Cardiac muscle cell (in vitro differentiated cells and primary cell): ENCODE measurements around the gene AHNAK. TPM values are rescaled to one million over a fixed set of nuclear protein-coding genes. Genes with fewer than 3 reads are reported as not detected.
A peak's percentile ranks its signal among the peaks of the same experiment; 100 is the strongest.

ENCODE experiments used
- DNase-seq, 2 donors: peaks; one replicate each; pipeline versions ENCODE4 v3.0.0 to v3.0.0-alpha.2; 2010 to 2017; ENCODE audit warnings: low read depth in 1 of 2, low spot score in 1 of 2
- H3K27ac ChIP-seq: fragments of 200-600 bp; sonication (generic); 2 replicates; pipeline ENCODE4 v1.5.1; 2016
- H3K27me3 ChIP-seq: fragments of 200-600 bp; sonication (generic); 2 replicates; pipeline ENCODE4 v1.6.0; 2016; ENCODE audit warnings: control low read depth
- H3K36me3 ChIP-seq: fragments of 200-600 bp; sonication (generic); 2 replicates; pipeline ENCODE4 v1.5.1; 2016; ENCODE audit warnings: control low read depth
- H3K4me1 ChIP-seq: fragments of 200-600 bp; sonication (generic); 2 replicates; pipeline ENCODE4 v1.8.1; 2017; ENCODE audit warnings: low read depth, mild to moderate bottlenecking, mixed run types
- H3K4me3 ChIP-seq: fragments of 200-600 bp; sonication (generic); 2 replicates; pipeline ENCODE4 v1.5.1; 2016; ENCODE audit warnings: mild to moderate bottlenecking
- H3K9me3 ChIP-seq: fragments of 200-600 bp; sonication (generic); 2 replicates; pipeline ENCODE4 v1.5.1; 2017; ENCODE audit warnings: low read depth, mild to moderate bottlenecking, control low read depth
- polyA plus RNA-seq: library from polyadenylated mRNA; unstranded; fragments of >200 nt; fragmentation: Nextera tagmentation; extraction: Ambion mirVana; gene quantifications from 2 replicates; pipeline ENCODE4 v1.2.1, GENCODE V29; 2016
- total RNA-seq: library from RNA; depleted of rRNA; stranded (reverse); fragments of >200 nt; gene quantifications from 2 replicates; pipeline ENCODE4 v1.2.3, GENCODE V29; 2016
- TF ChIP-seq, protein P1 (sequence below): IDR thresholded peaks from 2 replicates; pipeline ENCODE4 v1.5.1; 2012; ENCODE audit warnings: low read depth, mild to moderate bottlenecking, low read length

Gene AHNAK
- total and polyA plus RNA-seq, 2 experiments from 2014 or later, result 13.4 to 77.1 TPM

DNA sequence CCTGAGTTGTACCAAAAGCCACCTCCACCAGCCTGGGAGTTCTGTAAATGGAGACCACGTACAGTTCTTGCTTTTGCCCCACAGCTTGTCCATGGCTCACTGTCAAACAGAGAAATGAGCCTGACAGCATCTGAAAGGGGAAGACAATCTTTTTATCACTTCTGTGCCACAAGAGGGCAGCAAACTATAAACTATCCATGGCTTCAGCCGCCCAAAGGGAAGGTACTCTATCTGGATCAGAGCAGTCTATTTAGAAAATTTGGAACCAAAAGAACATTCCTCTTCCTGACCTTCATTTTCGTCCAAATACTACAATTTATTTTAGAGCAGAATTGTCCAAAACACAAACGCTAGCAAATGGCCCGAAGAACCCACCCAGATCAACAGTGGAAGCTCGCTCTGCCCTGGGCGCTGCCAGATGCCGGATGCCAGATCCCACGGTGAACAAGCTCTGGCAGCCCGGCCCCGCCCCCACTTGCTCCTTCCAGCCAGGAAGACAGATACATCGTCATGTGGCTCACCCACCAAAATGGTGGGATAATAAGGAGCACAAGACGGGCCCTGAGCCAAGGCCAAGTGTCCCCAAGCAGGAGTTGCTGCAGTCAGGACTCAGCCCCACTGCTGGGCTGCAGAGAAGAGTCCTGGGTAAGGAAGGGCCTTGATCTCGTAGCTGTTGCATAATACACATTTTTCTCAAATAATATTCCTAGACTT lies 151.6 kb downstream of the AHNAK start:
- Histone ChIP-seq H3K27me3 (no peaks in the 10 kb centered on the region), H3K27ac (no peak overlapping the region), H3K9me3 (no peaks in the 10 kb centered on the region), H3K4me3 (peak overlapping the region; percentile 4), H3K4me1 (peaks cover 22% of the 10 kb centered on the region), H3K36me3 (no peaks in the 10 kb centered on the region)
- peak; percentile 83 to 90 for DNase-seq
- TF ChIP-seq, protein P1, sequence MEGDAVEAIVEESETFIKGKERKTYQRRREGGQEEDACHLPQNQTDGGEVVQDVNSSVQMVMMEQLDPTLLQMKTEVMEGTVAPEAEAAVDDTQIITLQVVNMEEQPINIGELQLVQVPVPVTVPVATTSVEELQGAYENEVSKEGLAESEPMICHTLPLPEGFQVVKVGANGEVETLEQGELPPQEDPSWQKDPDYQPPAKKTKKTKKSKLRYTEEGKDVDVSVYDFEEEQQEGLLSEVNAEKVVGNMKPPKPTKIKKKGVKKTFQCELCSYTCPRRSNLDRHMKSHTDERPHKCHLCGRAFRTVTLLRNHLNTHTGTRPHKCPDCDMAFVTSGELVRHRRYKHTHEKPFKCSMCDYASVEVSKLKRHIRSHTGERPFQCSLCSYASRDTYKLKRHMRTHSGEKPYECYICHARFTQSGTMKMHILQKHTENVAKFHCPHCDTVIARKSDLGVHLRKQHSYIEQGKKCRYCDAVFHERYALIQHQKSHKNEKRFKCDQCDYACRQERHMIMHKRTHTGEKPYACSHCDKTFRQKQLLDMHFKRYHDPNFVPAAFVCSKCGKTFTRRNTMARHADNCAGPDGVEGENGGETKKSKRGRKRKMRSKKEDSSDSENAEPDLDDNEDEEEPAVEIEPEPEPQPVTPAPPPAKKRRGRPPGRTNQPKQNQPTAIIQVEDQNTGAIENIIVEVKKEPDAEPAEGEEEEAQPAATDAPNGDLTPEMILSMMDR, result peak; percentile 59

DNA sequence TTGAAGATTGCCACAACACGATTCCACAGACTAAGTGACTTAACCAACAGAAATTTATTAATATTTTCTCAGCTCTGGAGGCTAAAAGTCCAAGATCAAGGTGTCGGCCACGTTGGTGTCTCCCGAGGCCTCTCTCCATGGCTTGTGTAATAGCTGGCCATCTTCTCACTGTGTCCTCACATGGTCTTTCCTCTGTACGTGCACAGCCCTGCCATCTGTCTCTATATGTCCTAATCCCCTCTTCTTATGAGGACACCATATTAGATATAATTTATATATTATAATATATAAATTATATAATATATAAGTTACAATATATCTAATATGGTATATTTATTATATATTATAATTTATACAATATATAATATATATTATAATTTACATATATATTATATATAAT lies 152.9 kb downstream of the AHNAK start:
- TF ChIP-seq, protein P1, result no peak
- H3K4me3 ChIP-seq, result no peak overlapping the region
- no peaks in the 10 kb centered on the region for H3K36me3 ChIP-seq
- H3K27me3 ChIP-seq, result no peaks in the 10 kb centered on the region
- peaks cover 20% of the 10 kb centered on the region for H3K4me1 ChIP-seq
- no peaks in the 10 kb centered on the region for H3K9me3 ChIP-seq
- H3K27ac ChIP-seq, result no peak overlapping the region
- DNase-seq, result no peak

DNA sequence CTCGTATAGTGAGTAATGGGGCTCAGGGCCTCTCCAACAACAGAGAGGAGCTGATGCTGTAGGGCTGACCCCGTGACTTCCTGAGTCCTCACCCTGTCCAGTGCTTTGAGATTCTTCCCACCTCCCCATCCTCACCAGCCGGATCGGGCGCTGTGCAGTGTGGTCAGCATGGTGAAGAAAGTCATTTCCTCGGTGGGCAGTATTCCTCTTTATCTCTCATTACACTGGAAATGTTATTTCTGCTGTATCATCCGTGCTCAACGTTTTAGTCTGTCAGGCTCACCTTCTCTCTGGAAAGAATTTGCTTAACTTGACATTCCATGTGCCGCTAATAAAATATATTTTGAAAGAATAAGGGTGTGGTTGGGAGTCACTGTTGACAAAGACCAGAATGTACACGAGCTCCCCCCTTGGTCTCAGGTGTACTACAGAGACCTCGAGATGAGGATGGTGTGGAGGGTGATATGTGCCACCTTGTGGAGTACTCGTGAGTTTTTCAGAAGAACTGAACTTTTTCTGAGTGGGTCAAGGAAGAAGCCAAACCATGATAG lies 153.5 kb downstream of the AHNAK start:
- Histone ChIP-seq H3K27me3 (no peaks in the 10 kb centered on the region), H3K27ac (no peak overlapping the region), H3K4me1 (peaks cover 16% of the 10 kb centered on the region), H3K36me3 (no peaks in the 10 kb centered on the region), H3K9me3 (no peaks in the 10 kb centered on the region), H3K4me3 (no peak overlapping the region)
- TF ChIP-seq, protein P1, result no peak
- no peak for DNase-seq

DNA sequence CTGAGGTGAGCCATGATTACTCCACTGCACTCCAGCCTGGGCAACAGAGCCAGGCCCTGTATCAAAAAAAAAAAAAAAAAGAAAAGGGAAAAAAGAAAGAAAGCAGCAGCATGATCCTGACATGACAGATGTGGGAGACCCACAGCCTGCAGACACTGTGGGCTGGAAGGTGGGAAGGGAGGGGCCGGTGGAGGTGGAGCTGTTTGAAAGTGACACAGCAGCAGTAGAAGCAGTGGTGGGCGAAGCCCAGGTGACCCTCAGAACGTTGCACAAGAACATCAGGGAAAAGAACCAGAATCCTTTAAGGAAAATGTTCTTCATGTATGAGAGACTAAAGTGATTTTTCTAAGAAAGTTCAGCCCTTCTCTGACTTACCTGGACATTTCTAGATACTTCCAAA lies 154.1 kb downstream of the AHNAK start:
- no peaks in the 10 kb centered on the region for H3K36me3 ChIP-seq
- H3K4me3 ChIP-seq, result no peak overlapping the region
- no peak overlapping the region for H3K27ac ChIP-seq
- no peaks in the 10 kb centered on the region for H3K27me3 ChIP-seq
- peaks cover 13% of the 10 kb centered on the region for H3K4me1 ChIP-seq
- no peaks in the 10 kb centered on the region for H3K9me3 ChIP-seq
- no peak for DNase-seq
- TF ChIP-seq, protein P1, result no peak

DNA sequence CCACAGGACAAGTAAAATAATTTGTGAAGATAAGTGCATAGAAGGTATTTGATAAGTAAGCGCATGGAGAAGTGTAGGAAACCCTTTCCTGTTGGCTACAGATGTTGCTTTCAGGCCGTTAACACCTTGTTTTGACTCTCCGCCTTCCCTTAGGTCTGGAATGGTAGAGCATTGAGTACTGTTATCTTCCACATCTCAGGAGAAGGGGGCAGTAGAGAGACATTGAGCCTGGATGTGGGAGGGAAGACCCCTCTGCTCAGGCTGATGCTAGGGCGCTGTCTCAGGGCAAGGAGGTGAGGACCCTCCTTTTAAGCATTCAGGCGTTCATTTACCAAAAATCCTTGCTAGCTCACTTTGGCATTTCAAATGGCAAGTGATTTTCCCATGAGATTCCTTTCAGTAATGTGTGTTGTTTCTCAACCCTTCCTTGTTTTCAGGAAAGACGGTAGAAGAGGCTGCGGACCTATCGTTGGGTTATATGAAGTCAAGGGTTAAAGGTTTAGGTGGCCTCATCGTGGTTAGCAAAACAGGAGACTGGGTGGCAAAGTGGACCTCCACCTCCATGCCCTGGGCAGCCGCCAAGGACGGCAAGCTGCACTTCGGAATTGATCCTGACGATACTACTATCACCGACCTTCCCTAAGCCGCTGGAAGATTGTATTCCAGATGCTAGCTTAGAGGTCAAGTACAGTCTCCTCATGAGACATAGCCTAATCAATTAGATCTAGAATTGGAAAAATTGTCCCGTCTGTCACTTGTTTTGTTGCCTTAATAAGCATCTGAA lies 154.8 kb downstream of the AHNAK start:
- H3K4me1 ChIP-seq, result peaks cover 10% of the 10 kb centered on the region
- no peaks in the 10 kb centered on the region for H3K9me3 ChIP-seq
- H3K27ac ChIP-seq, result no peak overlapping the region
- no peaks in the 10 kb centered on the region for H3K36me3 ChIP-seq
- TF ChIP-seq, protein P1, result no peak
- no peak overlapping the region for H3K4me3 ChIP-seq
- DNase-seq, result no peak
- H3K27me3 ChIP-seq, result no peaks in the 10 kb centered on the region
